GM21528 (cell line): ENCODE measurements around the gene NAV3.
A peak's percentile ranks its signal among the peaks of the same experiment; 100 is the strongest.

ENCODE experiments used
- ATAC-seq: cut with Tn5 transposase; IDR thresholded peaks from one replicate; pipeline ENCODE4 v1.9.1; 2021; ENCODE audit warnings: mild to moderate bottlenecking, moderate library complexity; ENCODE audit not compliant: unreplicated experiment, low FRiP score

NAV3 gene, protein sequence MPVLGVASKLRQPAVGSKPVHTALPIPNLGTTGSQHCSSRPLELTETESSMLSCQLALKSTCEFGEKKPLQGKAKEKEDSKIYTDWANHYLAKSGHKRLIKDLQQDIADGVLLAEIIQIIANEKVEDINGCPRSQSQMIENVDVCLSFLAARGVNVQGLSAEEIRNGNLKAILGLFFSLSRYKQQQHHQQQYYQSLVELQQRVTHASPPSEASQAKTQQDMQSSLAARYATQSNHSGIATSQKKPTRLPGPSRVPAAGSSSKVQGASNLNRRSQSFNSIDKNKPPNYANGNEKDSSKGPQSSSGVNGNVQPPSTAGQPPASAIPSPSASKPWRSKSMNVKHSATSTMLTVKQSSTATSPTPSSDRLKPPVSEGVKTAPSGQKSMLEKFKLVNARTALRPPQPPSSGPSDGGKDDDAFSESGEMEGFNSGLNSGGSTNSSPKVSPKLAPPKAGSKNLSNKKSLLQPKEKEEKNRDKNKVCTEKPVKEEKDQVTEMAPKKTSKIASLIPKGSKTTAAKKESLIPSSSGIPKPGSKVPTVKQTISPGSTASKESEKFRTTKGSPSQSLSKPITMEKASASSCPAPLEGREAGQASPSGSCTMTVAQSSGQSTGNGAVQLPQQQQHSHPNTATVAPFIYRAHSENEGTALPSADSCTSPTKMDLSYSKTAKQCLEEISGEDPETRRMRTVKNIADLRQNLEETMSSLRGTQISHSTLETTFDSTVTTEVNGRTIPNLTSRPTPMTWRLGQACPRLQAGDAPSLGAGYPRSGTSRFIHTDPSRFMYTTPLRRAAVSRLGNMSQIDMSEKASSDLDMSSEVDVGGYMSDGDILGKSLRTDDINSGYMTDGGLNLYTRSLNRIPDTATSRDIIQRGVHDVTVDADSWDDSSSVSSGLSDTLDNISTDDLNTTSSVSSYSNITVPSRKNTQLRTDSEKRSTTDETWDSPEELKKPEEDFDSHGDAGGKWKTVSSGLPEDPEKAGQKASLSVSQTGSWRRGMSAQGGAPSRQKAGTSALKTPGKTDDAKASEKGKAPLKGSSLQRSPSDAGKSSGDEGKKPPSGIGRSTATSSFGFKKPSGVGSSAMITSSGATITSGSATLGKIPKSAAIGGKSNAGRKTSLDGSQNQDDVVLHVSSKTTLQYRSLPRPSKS (N-terminal part only)

DNA sequence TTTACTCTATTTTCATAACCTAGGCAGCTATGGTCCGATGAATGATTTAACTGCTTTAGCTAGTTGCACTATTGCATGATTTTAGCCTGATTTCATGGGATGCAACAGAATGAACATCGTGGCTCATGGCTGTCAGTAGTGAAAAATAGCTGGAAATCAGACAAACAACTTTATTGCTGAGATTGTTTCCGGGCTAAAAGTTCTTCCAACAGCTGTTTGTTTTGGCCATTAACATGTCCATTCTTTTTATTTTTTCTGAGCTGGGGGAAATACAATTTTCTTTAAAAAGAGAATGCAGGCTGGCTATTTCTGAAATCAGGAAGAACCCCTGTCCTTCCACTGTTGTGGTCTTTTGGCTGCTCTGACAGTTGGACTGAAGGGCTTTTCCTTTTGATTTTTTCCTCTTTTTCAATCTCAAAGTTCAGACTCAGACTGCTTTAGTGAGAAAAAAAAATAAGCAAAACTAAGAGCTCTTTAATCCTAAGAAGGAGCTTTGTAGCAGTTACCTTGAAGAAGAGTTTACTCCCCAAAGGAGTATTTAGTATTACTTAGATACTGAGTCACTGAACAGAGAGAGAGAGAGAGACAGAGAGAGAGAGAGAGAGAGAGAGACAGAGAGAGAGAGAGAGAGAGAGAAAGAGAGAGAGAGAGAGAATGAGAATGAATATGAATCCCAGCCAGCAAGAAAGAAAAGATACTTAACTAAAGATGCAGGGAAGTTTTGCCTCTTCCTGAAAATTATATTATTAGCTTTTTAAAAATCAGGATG lies at the start of gene NAV3:
Gene NAV3 (plus strand): TSS at position 312 of the 769 bp plus-strand sequence. CDS start 568 bp downstream, outside the sequence.
- ATAC-seq, result no peak

DNA sequence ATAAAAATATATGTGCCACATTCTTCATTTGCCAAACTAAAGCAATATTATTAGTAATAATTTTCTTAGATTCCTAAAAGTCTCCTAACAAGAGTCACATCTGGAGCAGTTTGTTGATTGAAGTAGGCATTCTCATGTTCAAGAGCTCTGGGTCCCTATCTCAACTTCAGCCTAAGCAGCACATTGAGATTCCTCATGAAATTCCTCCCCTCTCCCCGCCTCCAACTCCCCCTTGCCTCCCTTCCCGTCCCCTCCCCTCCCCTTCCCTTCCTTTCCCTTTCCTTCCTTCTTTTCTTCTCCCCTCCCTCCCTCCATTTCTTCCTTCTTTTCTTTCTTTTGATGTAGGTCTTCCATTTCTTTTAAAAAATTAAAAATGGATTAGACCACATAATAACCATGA lies 48.7 kb upstream of the NAV3 start:
- ATAC-seq, result no peak

DNA sequence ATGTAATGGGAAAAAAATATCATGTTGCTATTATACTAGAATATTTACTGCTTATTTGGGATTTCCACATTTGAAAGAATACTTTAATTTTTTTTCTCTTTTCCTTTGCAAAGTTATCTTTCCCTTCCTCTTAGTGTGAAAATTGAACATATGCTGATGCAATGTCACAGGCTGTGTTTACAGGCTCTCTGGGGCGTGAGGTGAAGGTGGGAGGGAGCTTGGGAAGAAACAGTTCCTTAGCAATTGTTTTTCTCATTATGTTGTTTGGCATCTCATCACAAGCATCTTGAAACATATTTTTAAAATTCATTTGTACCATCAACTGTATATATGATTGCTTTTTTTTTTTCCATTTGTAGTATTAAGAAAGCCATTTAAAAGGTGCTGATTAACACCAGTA lies 47.9 kb upstream of the NAV3 start:
- no peak for ATAC-seq

DNA sequence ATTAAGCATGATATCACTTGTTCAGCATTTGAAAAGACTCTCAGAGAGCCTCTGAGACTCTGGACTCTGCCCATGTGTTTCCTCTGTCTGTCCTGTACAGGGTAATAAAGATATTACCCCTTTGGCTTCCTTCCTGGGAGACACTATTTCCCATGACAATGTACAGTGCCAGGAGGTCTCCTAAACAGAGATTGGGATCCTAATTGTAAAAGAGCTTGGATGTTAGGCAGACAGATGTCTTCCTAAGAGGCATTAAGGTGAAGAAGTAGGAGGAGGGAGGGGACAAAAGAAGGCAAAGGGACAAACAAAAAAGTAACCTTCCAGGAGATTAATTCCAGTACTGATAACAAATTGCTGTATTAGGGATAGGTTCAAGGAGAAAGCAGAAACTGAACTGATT lies 45.5 kb upstream of the NAV3 start:
- ATAC-seq, result no peak

DNA sequence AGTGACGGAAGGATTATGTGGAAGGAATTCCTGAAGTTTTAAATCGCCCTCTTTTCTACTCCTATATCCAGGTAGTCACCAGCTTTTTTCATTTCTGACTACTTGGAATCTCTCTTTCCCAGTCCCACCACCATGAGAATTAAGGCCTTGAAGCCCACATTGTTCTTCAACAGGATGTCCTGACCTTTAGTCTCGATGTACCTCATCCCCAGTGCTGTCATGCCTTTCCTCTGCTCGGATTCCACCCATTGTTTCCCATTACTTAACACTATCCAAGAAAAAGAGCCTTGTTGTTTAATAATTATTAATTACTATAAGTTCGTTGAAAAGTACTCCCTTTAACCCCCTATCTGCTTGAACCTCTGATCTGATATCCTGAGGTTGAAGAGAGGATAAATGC lies 44.0 kb upstream of the NAV3 start:
- no peak for ATAC-seq

DNA sequence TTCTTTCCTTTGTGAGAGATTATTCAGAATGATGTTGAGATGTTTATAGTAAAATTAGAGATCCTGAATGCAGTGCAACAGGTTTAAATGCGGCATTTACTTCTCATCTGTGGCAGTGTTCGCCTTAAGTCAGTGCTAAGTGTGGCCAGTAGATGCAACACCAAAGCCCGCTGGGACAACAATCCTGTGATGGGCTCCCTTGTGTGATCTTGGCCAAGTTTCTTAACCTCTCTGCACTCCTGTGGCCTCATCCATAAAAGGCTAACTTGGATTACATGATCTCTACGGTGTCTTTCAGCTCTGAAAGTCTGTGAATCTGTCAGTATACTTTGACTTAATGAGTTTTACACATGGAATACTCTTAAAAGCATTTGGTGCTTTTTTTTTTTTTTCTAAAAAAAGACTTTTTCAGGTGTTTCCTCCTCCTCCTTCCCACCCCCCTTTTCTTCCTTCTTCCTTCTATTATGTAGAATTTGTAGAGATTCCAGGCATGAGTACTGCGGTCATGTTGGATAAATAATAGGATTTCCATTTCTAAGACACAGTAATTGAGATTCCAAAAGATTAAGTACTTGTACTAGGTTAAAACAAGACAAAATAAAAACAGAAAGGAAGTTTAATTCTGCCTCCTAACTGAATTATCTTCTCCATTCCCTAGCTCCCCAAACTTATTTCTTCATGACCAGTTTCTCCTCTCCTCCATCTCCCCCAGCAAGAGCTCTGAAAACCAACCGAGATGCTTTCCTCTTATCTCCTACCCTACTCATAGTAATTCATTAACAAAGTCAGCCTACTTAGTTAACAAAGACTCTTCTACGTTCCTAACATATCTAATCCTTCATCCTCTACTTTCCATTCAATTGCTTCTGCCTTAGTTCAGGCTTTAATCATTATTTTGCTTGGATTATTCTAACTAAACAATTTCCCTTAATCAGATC lies 42.2 kb upstream of the NAV3 start:
- ATAC-seq, result no peak

DNA sequence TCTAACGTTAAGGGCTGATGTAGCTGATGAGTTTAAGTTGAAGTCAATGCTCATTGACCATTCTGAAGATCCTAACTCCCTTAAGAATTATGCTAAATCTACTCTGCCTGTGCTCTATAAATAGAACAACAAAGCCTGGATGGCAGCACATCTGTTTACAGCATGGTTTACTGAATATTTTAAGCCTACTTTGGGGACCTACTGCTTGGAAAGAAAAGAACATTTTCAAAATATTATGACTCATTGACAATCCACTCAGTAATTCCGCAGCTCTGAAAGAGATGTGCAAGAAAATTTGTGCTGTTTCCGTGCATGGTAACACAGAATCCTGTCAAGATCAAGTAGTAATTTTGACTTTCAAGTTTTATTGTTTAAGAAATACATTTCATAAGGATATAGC lies 35.0 kb upstream of the NAV3 start:
- ATAC-seq, result no peak

DNA sequence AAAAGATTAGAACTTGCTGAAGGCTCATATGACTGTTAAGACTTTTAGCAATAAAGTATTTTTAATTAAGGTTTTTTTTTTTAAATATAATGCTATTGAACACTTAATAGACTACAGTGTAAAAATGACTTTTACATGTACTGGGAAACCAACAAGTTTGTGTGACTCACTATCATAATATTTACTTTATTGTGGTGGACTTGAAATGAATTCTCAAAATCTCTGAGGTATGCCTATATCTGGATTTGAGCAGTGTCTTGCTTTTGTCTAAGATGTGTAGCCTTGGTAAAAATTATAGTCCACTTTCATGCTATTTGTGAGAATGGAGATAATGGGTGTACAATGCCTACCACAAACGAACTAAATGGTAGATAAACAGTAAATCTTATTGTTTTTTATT lies 33.9 kb upstream of the NAV3 start:
- no peak for ATAC-seq

DNA sequence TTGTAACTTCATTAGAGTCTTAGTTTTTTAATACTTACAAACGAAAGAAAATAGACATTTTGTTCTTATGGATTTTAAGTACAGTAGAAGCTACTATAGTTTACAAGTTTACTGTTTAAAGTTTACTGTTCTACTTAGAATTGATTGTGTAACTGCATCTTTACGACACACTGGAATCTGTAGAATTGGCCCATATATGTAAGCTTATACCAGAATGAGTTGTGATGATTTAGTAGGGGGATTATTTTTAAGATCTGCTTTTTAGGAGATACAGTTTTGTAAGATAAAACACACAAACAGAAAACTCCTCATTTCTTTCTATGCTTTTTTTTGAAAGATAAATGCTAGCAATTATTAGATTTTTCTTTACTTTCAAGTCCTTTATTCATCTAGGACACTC lies 30.2 kb upstream of the NAV3 start:
- ATAC-seq, result no peak

DNA sequence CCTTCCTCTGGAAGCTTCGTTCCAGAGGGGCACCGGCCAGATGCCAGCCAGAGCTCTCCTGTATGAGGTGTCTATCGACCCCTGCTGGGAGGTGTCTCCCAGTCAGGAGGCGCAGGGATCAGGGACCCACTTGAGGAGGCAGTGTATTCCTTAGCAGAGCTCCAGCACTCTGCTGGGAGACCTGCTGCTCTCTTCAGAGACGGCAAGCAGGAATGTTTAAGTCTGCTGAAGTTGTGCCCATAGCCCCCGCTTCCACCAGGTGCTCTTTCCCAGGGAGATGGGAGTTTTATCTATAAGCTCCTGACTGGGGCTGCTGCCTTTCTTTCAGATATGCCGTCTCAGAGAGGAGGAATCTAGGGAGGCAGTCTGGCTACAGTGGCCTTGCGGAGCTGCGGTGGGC lies 22.2 kb upstream of the NAV3 start:
- ATAC-seq, result no peak

DNA sequence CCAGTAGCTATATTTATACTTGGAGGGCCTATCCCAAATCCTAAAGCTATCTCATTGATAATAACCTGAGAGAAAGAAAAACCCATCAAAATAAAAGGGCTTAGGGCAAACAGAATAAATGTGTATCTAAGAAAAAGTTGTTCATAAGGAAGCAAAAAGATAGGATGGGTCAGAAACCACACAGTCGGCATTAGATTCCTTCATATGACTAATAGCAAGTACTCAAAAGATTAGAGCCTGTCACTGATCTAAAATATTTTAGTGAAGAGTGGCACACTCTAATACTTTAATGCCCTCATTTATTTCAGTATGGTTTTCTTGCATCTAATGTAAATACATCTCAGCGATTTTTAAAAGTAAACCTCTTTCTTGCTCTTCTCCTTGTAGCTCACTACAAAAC lies 17.1 kb upstream of the NAV3 start:
- no peak for ATAC-seq

DNA sequence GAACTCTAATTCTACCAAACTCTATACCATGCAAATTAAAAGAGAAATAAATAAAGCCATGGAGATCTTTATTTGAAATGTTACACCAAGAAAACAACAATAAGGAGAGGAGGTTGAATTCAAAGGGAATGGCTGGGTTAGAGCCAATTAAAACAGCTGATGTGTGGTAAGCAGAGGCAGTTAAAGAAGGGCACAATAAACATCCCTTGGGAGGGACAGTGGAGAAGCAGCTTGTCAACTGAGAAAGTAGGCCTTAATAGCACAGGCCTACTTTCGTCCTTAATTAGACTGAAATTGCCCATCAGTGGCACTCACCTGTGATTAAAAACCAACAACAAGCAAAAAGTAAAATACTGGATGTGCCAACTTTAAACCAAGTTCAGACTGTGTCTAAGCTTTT lies 16.3 kb upstream of the NAV3 start:
- no peak for ATAC-seq

DNA sequence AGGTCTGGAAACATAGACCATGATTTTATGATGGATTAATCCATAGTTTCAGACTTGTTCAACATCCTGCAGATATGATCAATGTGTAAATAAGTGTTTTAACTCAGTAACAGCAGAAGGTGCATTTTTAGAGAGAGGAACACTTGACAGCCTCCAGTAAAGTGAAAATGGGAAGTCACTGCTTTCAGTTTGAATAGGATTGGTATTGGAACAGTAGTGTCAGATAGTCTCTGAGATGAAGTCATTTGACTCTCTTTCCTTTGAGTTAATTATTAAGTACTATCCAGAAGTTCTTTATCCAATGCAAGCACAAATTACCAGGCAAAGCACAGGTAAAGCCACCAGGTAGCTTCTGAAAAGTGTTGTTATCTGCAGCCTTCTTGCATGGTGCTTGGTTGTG lies 14.5 kb upstream of the NAV3 start:
- ATAC-seq, result peak; percentile 90

DNA sequence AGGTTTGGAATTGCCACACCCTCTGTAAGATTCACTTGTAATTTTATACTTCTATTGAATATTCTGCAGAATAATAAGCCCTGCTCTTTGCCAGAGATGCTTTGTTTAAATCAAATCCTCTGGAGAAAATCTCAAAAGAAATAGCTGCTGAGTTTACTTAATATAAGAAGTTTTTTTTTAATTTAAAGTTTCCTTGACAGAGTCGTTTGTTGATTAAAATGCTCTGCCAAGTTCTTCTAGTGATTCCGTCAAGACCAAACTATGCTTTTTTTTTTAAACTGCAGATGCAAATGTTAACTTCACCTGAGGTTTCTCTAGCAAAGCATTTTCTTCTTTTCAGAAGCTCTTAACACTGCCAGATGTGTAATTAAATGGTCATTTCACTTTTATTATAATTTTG lies 13.4 kb upstream of the NAV3 start:
- ATAC-seq, result no peak

DNA sequence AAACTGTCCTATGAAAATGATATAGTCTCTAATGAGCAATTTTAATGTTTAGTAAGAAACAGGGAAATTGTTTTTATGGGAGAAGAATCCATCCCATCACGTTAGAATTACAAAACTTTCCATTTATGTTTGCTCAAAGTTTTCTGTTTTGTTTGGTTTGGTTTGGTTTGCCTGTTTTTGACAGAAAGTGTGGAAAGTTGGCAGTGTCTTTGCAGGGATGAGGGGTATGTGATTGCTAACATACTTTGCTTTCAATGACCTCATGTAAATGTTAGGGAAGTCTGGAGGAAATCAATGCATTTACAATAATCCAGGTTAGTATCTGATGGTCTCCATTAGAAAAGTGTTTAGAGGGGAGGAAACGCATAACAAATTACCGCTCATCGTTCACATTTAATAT lies 12.3 kb upstream of the NAV3 start:
- no peak for ATAC-seq

DNA sequence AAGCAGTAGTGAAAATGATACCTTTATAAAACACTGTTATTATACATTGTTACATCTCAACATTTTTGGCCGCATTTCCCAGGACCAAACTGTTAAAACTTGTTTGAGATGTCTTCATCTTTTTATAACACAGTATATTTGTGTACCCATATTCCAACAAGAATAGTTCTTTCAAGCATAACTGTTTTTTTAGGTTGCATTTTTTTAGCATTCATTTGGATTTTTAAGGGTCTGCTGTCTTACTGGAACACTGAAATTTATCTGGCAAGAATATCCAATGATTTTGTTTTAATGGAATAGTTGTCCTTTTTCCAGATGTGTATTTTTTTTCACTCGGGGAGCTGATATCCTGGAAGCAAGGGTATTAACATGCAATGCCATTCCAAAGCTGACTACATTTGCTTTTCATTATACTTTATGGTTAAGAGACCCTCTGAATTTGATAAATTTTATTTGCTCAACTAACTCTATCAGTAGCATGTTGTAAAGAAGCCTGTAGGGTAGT lies 8.9 kb upstream of the NAV3 start:
- ATAC-seq, result no peak

DNA sequence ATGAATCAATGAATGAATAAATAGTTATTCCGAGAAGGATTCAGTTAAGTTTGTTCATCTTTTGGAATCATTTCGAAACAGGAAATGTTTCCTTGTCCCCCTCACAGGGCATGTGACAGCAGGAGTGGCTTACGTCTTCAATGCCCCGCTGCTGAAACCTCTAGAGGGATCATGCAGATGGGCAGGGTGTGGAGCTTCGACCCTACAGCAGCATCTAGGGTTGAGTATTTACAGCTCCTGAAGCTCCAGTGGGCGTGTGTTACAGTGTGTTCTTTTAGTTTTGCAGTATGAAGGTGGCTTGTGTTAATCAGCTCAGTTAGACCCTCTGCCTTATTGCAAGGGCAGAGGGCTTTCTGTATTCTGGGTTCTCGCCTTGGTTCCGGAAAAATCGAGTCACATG lies 2.6 kb downstream of the NAV3 start:
- no peak for ATAC-seq

DNA sequence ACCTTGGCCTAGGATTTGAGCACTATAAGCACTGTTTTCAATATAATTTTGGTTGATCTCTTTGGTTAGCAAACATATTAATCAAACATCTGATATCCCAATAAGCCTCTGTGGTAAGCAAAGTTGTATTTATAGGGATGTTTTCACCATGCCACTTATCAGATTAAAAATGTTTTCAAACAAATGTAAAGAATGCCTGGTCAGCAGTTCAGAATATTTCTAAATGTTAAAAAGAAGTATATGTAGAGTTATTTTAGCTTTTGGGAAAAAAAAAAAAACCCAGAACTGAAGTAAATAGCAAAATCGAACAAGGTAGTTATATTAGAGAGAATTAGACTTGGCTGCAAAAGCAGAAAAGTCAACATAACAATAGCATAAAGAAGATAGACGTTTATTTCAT lies 3.9 kb downstream of the NAV3 start:
- ATAC-seq, result no peak

DNA sequence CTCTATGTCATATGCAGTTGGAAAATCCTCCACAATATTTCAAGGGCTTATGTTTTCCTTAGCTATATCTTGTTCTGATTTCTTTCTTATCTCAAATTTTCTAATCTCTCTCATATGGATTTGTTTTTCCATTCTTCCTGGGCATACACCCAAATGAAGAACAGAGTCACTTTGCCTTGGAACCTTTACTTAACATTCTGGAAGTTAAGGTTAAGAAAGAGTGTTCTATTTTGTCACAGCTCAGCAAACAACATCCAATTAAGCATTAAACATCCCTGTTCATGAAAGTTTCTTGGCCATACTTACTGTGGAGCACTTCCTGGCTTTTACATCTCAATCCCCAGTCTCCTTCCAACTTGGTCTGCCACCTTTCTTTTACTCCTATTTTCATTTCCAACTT lies 5.3 kb downstream of the NAV3 start:
- no peak for ATAC-seq
